GM12892 (cell line): ENCODE data around the gene CDS1.

ENCODE experiments used
- POLR2A ChIP-seq: IDR thresholded peaks from 2 replicates; pipeline ENCODE4 v1.6.1; 2011; ENCODE audit warnings: low read depth, low read length, control low read depth
- POLR2AphosphoS5 ChIP-seq: IDR thresholded peaks from 2 replicates; pipeline ENCODE4 v1.6.1; 2011; ENCODE audit warnings: low read depth, low read length, control low read depth

DNA sequence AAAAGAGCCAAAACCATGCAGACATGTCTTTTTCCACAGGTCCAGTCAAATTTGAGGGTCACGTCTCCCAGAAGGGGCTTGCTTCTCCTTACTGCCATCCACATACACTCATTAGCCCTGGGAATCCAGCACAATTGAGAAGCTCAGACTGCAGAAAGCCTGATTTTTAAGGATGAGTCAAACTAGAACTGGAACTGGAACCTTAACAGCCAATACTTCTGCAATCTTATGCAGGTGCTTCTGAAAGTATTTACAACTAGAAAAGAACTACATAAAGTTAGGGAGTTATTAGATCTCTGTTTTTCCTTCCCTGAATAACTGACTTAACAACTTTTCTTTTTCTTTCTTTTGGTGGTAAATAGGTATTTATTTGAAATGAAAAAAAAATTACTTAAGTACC lies 86.3 kb downstream of the CDS1 start:
- TF ChIP-seq POLR2AphosphoS5 (no peak), POLR2A (no peak)
